ENCODE results near the gene SMCO2.

DNA sequence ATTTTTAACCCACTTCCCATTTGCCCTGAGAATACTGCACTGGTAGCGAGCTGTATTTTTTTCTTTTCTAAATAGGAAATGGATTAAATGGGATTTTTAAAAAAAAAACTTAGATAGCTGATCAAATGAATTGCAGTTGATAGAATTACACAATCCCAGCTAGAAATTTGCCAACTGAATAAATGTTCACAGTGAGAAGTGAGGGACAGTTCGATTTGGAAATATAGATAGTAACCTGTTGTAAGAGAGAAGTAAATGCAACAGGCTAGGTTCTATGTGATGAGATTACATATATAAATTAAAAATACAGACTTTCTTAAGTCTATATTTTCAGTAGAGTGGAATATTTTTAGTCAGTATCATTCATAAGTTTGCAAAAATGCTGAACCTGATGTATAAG is 48.1 kb upstream of the SMCO2 start:
- TF ChIP-seq POLR2A (IDR thresholded peaks at IDR 0.05): no peak
- TF ChIP-seq, protein P1, sequence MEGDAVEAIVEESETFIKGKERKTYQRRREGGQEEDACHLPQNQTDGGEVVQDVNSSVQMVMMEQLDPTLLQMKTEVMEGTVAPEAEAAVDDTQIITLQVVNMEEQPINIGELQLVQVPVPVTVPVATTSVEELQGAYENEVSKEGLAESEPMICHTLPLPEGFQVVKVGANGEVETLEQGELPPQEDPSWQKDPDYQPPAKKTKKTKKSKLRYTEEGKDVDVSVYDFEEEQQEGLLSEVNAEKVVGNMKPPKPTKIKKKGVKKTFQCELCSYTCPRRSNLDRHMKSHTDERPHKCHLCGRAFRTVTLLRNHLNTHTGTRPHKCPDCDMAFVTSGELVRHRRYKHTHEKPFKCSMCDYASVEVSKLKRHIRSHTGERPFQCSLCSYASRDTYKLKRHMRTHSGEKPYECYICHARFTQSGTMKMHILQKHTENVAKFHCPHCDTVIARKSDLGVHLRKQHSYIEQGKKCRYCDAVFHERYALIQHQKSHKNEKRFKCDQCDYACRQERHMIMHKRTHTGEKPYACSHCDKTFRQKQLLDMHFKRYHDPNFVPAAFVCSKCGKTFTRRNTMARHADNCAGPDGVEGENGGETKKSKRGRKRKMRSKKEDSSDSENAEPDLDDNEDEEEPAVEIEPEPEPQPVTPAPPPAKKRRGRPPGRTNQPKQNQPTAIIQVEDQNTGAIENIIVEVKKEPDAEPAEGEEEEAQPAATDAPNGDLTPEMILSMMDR (IDR thresholded peaks at IDR 0.05): no peak

All from adrenal gland (tissue), 5 donors.